Measurements from ENCODE around the gene GCSH. TPM values are rescaled to one million over a fixed set of nuclear protein-coding genes. Genes with fewer than 3 reads are reported as not detected.
"Not testable (repeated sequence)": the region's sequence is repeated elsewhere in the genome, so short reads cannot be mapped to it uniquely, and the experiment has no call there.

Gene GCSH
- total RNA-seq, 1 donor from 2014 or later, result 17.6 TPM

DNA sequence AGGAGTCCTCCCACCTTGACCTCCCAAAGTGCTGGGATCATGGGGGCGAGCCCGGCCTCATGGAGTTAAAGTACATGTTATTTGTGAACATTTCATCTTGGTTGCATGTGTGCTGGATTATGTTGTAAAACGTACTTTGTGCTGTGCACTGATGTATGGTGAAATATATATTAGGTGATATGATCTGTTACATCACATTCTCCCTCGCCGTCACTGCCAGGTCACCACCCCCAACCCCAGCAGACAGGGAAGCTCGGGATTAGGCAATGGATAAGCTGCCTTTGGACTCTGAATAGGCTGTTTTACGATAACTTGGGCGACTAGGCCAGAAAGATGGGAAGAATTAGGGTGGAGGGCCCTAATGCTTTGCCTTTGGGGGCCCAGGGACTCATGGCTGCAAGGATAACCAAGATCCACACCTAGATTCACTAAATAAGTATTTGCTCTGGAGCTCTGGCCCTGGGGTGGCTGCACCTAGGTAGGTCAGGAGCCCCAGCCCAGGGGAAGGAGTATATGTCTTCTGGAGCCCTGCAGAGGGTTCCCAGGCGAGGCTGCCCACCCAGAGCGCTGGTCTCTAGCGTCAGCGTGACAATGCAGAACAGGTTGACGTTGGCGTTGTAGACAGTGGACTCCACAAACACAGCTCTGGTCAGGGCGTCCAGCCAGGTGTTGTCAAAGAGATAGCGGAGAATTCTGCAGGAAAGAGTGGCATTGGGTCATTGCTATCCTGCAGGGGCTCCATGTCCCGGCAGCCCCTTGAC, 27.1 kb upstream of the GCSH start:
- no peak for DNase-seq (ENCODE audit: low read depth)
- H3K27me3 ChIP-seq (ENCODE audit: control insufficient read depth, insufficient read depth, low read length), result no peaks in the 10 kb centered on the region
- TF ChIP-seq, protein P1, sequence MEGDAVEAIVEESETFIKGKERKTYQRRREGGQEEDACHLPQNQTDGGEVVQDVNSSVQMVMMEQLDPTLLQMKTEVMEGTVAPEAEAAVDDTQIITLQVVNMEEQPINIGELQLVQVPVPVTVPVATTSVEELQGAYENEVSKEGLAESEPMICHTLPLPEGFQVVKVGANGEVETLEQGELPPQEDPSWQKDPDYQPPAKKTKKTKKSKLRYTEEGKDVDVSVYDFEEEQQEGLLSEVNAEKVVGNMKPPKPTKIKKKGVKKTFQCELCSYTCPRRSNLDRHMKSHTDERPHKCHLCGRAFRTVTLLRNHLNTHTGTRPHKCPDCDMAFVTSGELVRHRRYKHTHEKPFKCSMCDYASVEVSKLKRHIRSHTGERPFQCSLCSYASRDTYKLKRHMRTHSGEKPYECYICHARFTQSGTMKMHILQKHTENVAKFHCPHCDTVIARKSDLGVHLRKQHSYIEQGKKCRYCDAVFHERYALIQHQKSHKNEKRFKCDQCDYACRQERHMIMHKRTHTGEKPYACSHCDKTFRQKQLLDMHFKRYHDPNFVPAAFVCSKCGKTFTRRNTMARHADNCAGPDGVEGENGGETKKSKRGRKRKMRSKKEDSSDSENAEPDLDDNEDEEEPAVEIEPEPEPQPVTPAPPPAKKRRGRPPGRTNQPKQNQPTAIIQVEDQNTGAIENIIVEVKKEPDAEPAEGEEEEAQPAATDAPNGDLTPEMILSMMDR (IDR thresholded peaks at IDR 0.05; ENCODE audit: insufficient read depth, low read length, severe bottlenecking), result no peak
- FAIRE-seq, result no peak
- no peaks in the 10 kb centered on the region for H3K36me3 ChIP-seq (ENCODE audit: control insufficient read depth, insufficient read depth, low read length)
- H3K4me3 ChIP-seq (ENCODE audit: low read depth, low read length), result no peak overlapping the region

DNA sequence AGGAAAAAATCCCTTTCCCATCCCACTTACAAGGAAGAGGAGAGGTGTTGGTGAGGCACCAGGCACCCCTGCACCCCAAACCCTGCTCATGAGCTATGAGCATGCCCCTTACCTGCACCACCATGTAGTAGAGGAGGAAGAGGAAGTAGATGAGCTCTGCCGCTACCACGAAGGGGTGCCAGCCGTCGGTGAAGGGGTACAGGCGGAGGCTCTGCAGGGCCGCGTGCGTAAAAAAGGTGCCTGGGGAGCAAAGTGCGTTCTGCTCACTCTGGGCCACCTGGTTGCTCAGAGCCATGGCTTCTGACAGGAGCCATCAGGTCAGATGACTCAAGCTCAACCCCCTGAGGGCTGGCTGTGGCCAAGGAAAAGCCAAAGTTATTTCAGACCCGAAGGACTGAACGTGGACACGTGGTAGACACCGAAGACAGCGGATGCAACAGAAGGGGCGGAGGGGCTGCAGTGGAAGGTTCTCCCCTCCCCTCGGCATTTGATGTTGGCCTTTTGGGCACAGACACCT, 25.3 kb upstream of the GCSH start:
- no peaks in the 10 kb centered on the region for H3K36me3 ChIP-seq (ENCODE audit: control insufficient read depth, insufficient read depth, low read length)
- TF ChIP-seq, protein P1 (IDR thresholded peaks at IDR 0.05; ENCODE audit: insufficient read depth, low read length, severe bottlenecking), result no peak
- no peak for FAIRE-seq

DNA sequence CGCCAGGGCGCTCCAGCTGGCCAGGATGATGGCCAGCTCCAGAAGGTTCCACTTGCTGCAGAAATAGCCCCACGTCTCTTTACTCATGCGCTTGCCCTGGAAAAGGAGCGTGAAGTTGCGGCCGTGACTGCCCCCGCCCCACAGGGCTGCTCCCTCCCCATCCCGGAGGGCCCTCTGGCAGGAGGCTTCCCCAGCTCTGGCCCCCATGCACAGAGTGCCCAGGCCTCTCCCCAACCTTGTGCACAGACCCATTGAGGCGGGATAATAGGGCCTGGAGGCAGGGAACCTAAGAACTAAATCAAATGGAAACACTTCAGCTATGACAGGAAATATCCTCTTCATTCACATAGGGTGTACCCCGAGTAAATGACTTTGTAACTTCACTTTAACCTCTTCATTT, 21.2 kb upstream of the GCSH start:
- FAIRE-seq (no peak), DNase-seq (ENCODE audit: low read depth) (no peak)
- no peaks in the 10 kb centered on the region for H3K27me3 ChIP-seq (ENCODE audit: control insufficient read depth, insufficient read depth, low read length)
- H3K36me3 ChIP-seq (ENCODE audit: control insufficient read depth, insufficient read depth, low read length), result no peaks in the 10 kb centered on the region
- H3K4me3 ChIP-seq (ENCODE audit: low read depth, low read length), result no peak overlapping the region
- TF ChIP-seq, protein P1 (IDR thresholded peaks at IDR 0.05; ENCODE audit: insufficient read depth, low read length, severe bottlenecking), result no peak

More for the DNA sequence above, 25.3 kb upstream of the GCSH start:
- Histone ChIP-seq H3K4me3 (ENCODE audit: low read depth, low read length) (no peak overlapping the region), H3K27me3 (ENCODE audit: control insufficient read depth, insufficient read depth, low read length) (no peaks in the 10 kb centered on the region)
- DNase-seq (ENCODE audit: low read depth), result no peak

DNA sequence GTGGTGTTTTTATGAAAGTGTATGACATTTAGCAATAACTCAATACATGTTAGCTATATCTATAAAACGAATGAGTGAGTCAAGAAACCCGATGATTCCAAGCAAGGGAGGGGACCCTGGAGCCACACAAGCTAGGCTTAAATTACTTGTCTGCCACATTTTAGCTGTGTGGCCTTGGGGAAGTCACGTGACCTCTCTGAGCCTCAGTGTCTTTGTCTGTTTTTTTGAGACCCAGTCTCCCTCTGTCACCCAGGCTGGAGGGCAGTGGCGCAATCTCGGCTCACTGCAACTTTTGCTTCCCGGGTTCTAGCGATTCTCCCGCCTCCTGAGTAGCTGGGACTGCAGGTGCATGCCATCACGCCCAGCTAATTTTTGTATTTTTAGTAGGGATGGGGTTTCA, 20.1 kb upstream of the GCSH start:
- no peak for FAIRE-seq
- TF ChIP-seq, protein P1 (IDR thresholded peaks at IDR 0.05; ENCODE audit: insufficient read depth, low read length, severe bottlenecking), result no peak
- Histone ChIP-seq H3K36me3 (ENCODE audit: control insufficient read depth, insufficient read depth, low read length) (no peaks in the 10 kb centered on the region), H3K27me3 (ENCODE audit: control insufficient read depth, insufficient read depth, low read length) (no peaks in the 10 kb centered on the region), H3K4me3 (ENCODE audit: low read depth, low read length) (no peak overlapping the region)
- no peak for DNase-seq (ENCODE audit: low read depth)

DNA sequence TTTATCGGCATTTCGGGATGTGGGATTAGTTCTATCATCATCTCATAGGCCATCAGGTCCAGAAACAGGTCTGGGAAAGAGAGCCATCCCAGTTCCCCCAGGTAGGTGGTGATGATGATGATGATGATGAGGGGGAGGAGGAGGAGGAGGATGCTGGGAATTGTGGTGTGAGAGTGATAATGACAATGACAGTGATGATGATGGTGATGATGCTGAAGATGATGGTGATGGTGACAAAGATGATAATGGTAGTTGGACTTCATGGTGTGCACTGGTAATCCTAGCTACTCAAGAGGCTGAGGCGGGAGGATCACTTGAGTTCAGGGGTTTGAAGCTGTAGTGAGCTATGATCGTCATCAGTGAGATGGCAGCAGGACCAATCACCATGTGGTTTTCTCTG, 16.3 kb upstream of the GCSH start:
- FAIRE-seq, result no peak

DNA sequence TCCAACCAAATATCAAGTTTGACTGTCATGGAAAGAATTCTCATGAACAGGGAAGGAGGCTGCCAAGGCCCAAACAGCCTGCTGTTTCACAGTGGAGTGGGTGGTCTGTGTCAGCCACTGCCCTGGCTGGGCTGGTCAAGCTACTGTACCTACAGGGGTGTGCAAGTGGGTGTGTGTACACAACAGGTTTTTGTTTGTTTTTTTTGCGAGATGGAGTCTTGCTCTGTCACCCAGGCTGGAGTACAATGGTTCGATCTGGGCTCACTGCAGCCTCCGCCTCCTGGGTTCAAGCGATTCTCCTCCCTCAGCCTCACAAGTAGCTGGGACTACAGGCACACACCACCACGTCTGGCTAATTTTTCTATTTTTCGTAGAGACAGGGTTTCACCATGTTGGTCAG, 13.1 kb upstream of the GCSH start:
- not testable (repeated sequence) for H3K27me3 ChIP-seq (ENCODE audit: control insufficient read depth, insufficient read depth, low read length); DNase-seq (ENCODE audit: low read depth); H3K4me3 ChIP-seq (ENCODE audit: low read depth, low read length); H3K36me3 ChIP-seq (ENCODE audit: control insufficient read depth, insufficient read depth, low read length); FAIRE-seq

More for the DNA sequence above, 16.3 kb upstream of the GCSH start:
- Histone ChIP-seq H3K4me3 (ENCODE audit: low read depth, low read length) (no peak overlapping the region), H3K27me3 (ENCODE audit: control insufficient read depth, insufficient read depth, low read length) (no peaks in the 10 kb centered on the region), H3K36me3 (ENCODE audit: control insufficient read depth, insufficient read depth, low read length) (no peaks in the 10 kb centered on the region)
- TF ChIP-seq, protein P1 (IDR thresholded peaks at IDR 0.05; ENCODE audit: insufficient read depth, low read length, severe bottlenecking), result no peak
- no peak for DNase-seq (ENCODE audit: low read depth)

Measured in bronchial epithelial cell (primary cell).